Pancreas (tissue), 10 donors: ENCODE measurements around the gene PPFIBP1. TPM values are rescaled to one million over a fixed set of nuclear protein-coding genes. Genes with fewer than 3 reads are reported as not detected.

Experiments used
- ATAC-seq, 4 donors: fragments of 200-7000 bp; cut with Tn5 transposase; one replicate each; pipeline versions ENCODE4 v1.8.0 to v1.9.1; 2020; ENCODE audit warnings: mild to moderate bottlenecking in 4 of 4, moderate library complexity in 4 of 4
- DNase-seq, 6 donors: peaks; one replicate each; pipeline ENCODE4 v3.0.0-alpha.2; 2020
- FAIRE-seq: peaks from 2 replicates; lab custom pipeline; 2012; peaks lifted over from hg19 to GRCh38; lab: Jason Lieb, UNC
- H3K27ac ChIP-seq, 4 donors: fragments of 200-600 bp; sonication (generic); 1 replicate in 3 of 4; 2 replicates in 1 of 4; pipeline versions ENCODE4 v1.5.0 to v1.8.0; 2020
- H3K27me3 ChIP-seq, 4 donors: fragments of 200-600 bp; one replicate each; pipeline ENCODE4 v1.8.0; 2021
- H3K36me3 ChIP-seq, 3 donors: fragments of 200-600 bp; sonication (generic) in 1 of 3; one replicate each; pipeline versions ENCODE4 v1.5.0 to v1.8.0; 2020 to 2021
- H3K4me1 ChIP-seq, 3 donors: fragments of 200-600 bp; one replicate each; pipeline ENCODE4 v1.8.0; 2021
- H3K4me3 ChIP-seq, 4 donors: fragments of 200-600 bp; sonication (generic) in 2 of 4; one replicate each; pipeline versions ENCODE4 v1.5.0 to v1.8.0; 2020 to 2021
- H3K9me3 ChIP-seq, 4 donors: fragments of 200-600 bp; one replicate each; pipeline ENCODE4 v1.8.0; 2021
- WGBS, 2 donors: extraction: QIAGEN DNeasy Blood & Tissue Kit; methylation state at CpG; one replicate each; pipeline ENCODE4 v1.1.7; 2013; 5-methylcytosine and 5-hydroxymethylcytosine counted together
- intact Hi-C, 3 donors: fragments of 100-400 bp; cut with DNase I; formaldehyde crosslinking; loops; one replicate each; pipeline versions ENCODE4 v1.11.1 to v1.14.2; 2022
- polyA plus RNA-seq, 2 donors: library from polyadenylated mRNA; stranded (reverse); fragments of 200-250 nt; gene quantifications; one replicate each; pipeline ENCODE4 v1.2.3, GENCODE V29; 2013
- total RNA-seq, 6 donors: library from RNA; stranded (reverse); fragmentation: NEBNext Ultra II Directional in 4 of 6; extraction: Animal tissue kit (Norgen Biotek cat#: 25700) in 4 of 6; gene quantifications; one replicate each; pipeline versions ENCODE4 v1.2.1 to v1.2.4, GENCODE V29; 2021 to 2023
- TF ChIP-seq, protein P1 (sequence below), 4 donors: fragments of 200-600 bp; sonication (generic) in 3 of 4; IDR thresholded peaks; one replicate each; pipeline versions ENCODE4 v1.5.0 to v1.8.0; 2021; ENCODE audit warnings: antibody characterized with exemption in 4 of 4
- donor health status: healthy with polysubstance abuse.
- donor health status: DM: no; HTN: no; CAD: no; lungs with moderate emphysema.
- donor health status: DM: no; HTN: no; CAD: no.
- donor health status: control.
- donor health status: control.
- donor health status: Bipolar disorder and iron deficiency.
- donor health status: DM: yes; HTN: yes; CAD: no.
- donor health status: DM: no; HTN: no; CAD: no.
- donor health status: DM: no; HTN: no; CAD: no.
- donor health status: DM: yes; HTN: yes; CAD: no.

The PPFIBP1 gene
- total and polyA plus RNA-seq, 8 donors: 12.1 to 50.3 (median 32.9) TPM

DNA sequence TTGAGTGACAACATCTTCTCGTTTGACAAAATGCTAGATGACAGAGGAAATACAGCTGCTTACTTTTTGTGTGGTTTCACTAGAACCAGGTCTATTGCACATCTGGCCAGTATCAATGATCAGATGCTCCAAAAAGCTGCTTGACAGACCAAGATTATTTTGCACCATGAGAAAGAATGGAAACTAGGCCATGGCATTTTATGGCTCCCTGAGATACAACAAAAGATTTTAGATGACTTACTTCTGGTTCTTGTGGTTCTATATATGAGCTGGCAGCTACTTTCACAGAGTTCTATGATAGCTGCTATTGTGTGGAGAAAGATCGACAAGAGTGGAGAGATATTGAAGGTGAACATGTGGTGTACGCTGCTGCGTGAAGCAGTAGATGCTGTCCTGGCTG lies 25.9 kb upstream of the PPFIBP1 start:
- no peak for FAIRE-seq
- H3K27me3 ChIP-seq: no peaks in the 10 kb centered on the region
- WGBS, 2 donors: 84 to 89% methylated on average over 4 of the region's 4 CpGs

GRCh38 chr12:27498761-27499160 lies 25.2 kb upstream of the PPFIBP1 start:
- no peak overlapping the region for H3K4me3 ChIP-seq
- ATAC-seq (no peak), DNase-seq (no peak), FAIRE-seq (no peak)
- H3K9me3 ChIP-seq: no peaks in the 10 kb centered on the region
- WGBS, 2 donors: 74 to 82% methylated on average over 5 of the region's 5 CpGs
- TF ChIP-seq, protein P1, sequence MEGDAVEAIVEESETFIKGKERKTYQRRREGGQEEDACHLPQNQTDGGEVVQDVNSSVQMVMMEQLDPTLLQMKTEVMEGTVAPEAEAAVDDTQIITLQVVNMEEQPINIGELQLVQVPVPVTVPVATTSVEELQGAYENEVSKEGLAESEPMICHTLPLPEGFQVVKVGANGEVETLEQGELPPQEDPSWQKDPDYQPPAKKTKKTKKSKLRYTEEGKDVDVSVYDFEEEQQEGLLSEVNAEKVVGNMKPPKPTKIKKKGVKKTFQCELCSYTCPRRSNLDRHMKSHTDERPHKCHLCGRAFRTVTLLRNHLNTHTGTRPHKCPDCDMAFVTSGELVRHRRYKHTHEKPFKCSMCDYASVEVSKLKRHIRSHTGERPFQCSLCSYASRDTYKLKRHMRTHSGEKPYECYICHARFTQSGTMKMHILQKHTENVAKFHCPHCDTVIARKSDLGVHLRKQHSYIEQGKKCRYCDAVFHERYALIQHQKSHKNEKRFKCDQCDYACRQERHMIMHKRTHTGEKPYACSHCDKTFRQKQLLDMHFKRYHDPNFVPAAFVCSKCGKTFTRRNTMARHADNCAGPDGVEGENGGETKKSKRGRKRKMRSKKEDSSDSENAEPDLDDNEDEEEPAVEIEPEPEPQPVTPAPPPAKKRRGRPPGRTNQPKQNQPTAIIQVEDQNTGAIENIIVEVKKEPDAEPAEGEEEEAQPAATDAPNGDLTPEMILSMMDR (IDR thresholded peaks at IDR 0.05): no peak
- H3K4me1 ChIP-seq: no peaks in the 10 kb centered on the region
- no peaks in the 10 kb centered on the region for H3K27me3 ChIP-seq
- intact Hi-C loops: no loop called here
- H3K27ac ChIP-seq: no peak overlapping the region
- no peaks in the 10 kb centered on the region for H3K36me3 ChIP-seq

More for the DNA sequence above, 25.9 kb upstream of the PPFIBP1 start:
- ATAC-seq (no peak), DNase-seq (no peak)
- H3K27ac ChIP-seq: no peak overlapping the region
- intact Hi-C loops: no loop called here
- TF ChIP-seq, protein P1 (IDR thresholded peaks at IDR 0.05): no peak
- no peaks in the 10 kb centered on the region for H3K9me3 ChIP-seq
- no peaks in the 10 kb centered on the region for H3K36me3 ChIP-seq
- no peaks in the 10 kb centered on the region for H3K4me1 ChIP-seq
- H3K4me3 ChIP-seq: no peak overlapping the region

DNA sequence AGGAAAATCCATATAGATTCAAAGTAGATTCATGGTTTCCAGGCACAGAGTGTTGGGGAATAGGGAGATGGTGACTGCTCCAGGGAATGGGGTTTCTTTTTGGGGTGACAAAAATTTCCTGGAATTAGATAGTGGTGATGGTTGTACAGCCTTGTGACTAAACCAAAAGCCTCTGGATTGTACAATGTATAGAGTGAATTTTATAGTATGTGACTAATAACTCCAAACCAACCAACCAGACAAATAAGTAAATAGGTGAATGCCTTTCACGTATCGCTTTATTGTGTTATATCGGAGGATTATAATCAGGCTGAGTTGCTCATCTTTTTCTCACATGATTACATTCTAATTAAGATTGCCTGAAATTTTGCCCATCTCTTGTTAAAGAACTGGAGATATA lies 24.6 kb upstream of the PPFIBP1 start:
- FAIRE-seq: no peak

DNA sequence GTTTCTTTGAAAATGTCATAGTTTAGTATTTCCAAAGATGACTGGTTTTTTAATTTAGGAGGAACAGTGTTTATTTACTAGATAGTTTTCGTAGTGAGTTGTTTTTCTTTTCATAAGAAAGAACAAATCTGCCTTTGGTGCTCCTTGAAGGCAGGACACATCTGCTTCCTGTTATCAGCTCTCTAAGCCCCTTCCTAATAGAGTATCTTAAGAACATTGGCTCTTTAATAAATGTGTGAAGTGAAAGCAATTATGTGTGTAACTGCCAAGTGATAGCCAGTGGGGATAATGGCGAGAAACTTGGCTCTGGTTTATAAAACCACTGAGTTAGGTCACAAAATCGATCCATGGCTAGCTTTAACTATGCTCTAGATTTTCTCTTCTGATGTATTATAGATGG lies 23.5 kb upstream of the PPFIBP1 start:
- no peaks in the 10 kb centered on the region for H3K36me3 ChIP-seq
- H3K27me3 ChIP-seq: no peaks in the 10 kb centered on the region
- no peaks in the 10 kb centered on the region for H3K4me1 ChIP-seq
- no peaks in the 10 kb centered on the region for H3K9me3 ChIP-seq
- DNase-seq (no peak), FAIRE-seq (no peak), ATAC-seq (no peak)
- no peak overlapping the region for H3K4me3 ChIP-seq
- intact Hi-C loops: no loop called here
- WGBS, 2 donors: 51 to 64% methylated on average over 3 of the region's 3 CpGs
- TF ChIP-seq, protein P1 (IDR thresholded peaks at IDR 0.05): no peak
- H3K27ac ChIP-seq: no peak overlapping the region

More for the DNA sequence above, 24.6 kb upstream of the PPFIBP1 start:
- TF ChIP-seq, protein P1 (IDR thresholded peaks at IDR 0.05): no peak
- Histone ChIP-seq H3K27ac (no peak overlapping the region), H3K36me3 (no peaks in the 10 kb centered on the region), H3K4me1 (no peaks in the 10 kb centered on the region), H3K27me3 (no peaks in the 10 kb centered on the region), H3K9me3 (no peaks in the 10 kb centered on the region), H3K4me3 (no peak overlapping the region)
- 93 to 95% methylated on average over 3 of the region's 3 CpGs for WGBS, 2 donors
- ATAC-seq: no peak
- no peak for DNase-seq
- intact Hi-C loops: no loop called here

DNA sequence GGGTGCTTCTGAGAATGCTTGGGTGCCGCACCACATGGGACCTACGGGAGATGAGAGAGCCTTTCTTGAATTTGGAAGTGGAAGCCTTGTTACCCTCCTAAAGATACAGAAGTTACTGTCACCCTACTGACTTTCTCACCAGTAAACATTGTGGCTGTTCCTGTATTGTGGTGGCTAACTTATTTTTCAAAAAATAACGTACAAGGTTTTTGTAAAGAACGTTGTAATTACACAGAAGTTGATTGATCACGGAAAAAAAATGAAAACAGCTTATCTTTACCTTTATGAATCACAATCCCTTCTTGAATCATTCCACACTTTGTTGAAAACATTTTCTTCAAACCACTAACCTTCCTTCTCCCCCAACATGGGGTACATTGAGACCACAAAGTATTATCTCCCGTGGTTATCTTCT lies 22.0 kb upstream of the PPFIBP1 start:
- FAIRE-seq: no peak
- H3K27ac ChIP-seq: no peak overlapping the region
- TF ChIP-seq, protein P1 (IDR thresholded peaks at IDR 0.05): no peak
- no peak for DNase-seq
- no peaks in the 10 kb centered on the region for H3K36me3 ChIP-seq
- intact Hi-C loops: no loop called here
- no peak for ATAC-seq
- H3K9me3 ChIP-seq: no peaks in the 10 kb centered on the region
- H3K4me3 ChIP-seq: no peak overlapping the region
- H3K4me1 ChIP-seq: no peaks in the 10 kb centered on the region
- 81 to 88% methylated on average over 6 of the region's 6 CpGs for WGBS, 2 donors
- H3K27me3 ChIP-seq: no peaks in the 10 kb centered on the region
